Limb (tissue), 2 donors: ENCODE data around the gene NELFA.

Experiments used
- DNase-seq, 2 donors: peaks; one replicate each; pipeline ENCODE4 v3.0.0-alpha.2; 2016; ENCODE audit errors: extremely low spot score in 2 of 2

Gene NELFA

DNA sequence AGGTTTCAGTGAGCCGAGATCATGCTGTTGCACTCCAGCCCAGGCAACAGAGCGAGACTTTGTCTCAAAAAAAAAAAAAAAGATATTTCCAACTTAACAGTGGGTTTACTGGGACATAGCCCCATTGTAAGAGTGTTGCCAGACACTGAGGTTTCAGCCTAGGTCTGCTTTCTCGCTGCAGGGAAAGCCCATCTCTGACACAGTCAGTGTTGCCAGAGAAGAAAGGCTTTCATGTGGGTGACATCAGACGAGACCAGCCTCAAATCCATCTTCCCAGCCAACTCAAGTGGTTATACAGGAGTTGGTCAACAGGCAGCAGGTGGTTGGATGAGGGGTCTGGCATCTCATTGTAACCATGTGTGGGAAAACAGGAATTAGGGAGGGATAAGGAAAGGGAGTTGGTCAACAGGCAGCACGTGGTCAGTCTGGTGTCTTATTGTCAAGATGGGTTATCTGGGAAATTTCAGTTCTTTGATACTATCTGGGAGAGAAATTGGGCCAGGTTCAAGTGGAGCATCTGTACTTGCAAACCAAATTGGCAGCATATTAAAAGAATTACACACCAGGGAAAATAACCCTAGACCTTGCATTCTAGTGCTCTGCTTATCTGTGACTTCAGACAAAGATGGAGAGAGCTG, 41.1 kb downstream of the NELFA start:
- DNase-seq: no peak

DNA sequence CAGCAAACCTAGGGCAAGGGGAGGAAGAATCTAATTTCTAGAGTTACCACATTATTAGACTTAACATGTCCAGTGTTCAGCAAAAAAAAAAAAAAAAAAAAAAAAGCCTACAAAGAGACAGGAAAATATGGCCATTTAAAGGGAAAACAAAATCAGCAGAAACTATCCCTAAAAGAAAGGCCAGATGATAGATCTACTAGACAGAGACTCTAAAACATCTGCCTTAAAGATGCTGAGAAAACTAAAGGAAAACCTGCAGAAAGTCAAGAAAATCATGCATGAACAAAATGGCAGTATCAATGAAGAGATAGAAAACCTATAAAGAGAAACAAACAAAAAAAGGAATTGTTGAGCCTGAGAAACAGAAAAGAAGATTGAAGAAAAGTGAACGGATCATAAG, 43.8 kb downstream of the NELFA start:
- DNase-seq: no peak

DNA sequence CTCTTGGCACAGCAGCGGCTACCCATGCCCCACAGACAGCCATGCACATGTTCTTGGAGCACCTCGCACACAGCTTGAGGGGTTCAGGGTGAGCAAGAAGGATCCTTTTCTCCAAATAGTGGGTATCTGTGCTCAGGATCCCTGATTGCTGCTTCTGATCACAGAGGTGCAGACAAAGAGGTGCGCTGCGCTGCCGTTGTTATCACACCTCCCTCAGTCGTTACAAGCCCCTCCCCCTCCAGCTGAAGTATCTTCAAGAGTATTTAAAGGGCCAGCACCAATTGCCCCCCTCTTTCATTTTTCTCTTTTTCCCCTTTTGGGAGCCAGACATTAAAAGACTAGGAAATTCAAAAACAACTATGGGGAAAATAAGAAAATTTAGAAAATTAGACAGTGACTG, 44.3 kb downstream of the NELFA start:
- no peak for DNase-seq

DNA sequence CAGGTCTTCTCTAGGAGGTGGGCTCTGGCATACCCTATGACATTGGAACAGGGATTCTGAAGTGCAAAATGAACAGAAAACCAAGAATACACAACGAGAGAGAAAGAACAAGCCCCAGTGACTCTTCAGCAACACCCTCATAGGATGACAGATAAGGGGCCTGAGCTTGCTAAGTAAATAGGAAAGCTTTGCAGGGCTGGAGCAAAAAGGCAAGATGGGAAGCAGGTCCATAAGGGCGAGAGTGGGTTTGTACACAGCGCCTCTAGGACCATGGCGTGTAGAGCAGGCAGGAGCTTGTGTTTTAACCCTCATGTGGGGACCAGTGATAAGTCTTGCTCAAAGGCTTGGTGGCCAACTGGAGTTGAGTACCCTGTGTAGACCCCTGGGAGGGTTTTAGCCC, 45.8 kb downstream of the NELFA start:
- no peak for DNase-seq

DNA sequence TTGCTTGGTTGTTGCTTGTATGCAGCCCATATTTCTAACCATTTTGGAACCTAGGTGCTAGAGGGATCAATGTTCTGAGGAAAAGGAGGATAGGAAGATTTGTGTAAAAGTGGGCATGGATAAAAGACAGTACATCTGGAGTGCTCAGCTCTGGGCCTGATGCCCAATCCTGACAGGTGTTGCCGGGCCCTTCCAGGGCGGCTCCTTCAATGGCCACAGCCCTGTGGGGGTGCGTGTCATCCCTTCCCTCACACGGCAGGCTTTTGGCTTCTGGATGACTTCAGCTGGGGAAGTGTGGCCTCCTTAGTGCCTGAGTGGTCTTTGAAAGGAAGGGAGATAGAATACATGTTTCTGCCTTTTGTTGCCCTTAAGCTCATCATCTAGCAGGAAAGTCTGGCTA, 47.2 kb downstream of the NELFA start:
- DNase-seq: no peak

DNA sequence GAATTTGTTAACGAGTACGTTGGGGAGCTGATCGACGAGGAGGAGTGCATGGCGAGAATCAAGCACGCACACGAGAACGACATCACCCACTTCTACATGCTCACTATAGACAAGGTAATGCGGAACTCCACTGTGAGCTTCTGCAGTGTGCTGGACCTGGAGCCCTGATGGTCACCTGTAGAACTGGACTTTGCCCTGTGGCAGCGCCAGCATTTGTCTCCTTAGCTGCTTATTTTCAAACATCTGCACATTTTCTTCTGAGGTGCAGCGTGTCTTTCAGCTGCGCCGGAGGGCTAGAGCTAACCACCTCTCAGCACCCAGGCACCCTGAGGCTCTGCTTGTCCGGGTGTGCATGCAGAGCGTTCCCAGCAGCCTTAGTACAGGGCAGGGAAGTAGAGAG, 47.7 kb downstream of the NELFA start:
- DNase-seq: no peak

DNA sequence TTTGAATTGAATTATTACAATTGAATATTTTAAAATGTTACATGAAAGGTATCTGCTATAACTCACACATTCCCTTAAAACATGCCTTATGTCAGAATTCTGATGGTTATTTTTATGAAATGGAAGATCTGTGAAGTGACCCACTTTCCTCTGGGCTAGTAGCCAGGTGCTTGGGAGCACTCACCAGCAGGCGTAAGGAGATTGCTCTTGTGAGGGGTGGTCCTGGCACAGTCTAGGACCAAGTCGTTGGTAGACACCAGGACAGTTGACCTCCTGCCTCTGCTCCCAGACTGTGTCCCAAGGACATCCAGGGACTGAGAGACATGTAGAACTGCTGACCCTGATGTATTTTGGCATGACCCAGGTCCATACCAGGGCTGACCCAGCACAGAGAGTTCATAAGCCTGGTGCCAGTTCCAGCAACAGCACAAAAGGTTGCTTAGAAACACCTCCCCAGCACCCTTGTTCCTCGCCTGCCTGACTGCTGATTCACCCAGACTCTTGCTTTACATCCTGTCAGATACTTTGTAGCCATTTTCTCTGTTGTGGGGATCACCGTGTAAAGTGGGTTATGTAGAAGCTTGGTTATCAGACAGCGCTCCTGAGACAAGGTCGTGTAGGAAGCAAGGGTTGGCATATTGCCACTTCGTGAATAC, 48.5 kb downstream of the NELFA start:
- no peak for DNase-seq

DNA sequence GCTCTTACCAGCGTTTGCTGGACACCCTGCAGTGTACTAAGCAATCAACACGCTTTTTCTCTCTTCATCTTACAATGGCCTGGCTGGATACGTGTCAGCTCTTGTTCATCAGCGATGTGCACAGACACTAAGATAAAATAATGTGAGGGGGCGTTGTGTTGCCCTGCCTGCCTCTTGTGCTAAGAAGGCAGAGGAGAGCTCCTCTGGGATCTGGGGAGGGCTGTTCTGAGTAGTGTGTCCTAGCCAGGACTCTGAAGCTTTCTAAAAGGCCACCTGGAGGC, 49.7 kb downstream of the NELFA start:
- DNase-seq: no peak

DNA sequence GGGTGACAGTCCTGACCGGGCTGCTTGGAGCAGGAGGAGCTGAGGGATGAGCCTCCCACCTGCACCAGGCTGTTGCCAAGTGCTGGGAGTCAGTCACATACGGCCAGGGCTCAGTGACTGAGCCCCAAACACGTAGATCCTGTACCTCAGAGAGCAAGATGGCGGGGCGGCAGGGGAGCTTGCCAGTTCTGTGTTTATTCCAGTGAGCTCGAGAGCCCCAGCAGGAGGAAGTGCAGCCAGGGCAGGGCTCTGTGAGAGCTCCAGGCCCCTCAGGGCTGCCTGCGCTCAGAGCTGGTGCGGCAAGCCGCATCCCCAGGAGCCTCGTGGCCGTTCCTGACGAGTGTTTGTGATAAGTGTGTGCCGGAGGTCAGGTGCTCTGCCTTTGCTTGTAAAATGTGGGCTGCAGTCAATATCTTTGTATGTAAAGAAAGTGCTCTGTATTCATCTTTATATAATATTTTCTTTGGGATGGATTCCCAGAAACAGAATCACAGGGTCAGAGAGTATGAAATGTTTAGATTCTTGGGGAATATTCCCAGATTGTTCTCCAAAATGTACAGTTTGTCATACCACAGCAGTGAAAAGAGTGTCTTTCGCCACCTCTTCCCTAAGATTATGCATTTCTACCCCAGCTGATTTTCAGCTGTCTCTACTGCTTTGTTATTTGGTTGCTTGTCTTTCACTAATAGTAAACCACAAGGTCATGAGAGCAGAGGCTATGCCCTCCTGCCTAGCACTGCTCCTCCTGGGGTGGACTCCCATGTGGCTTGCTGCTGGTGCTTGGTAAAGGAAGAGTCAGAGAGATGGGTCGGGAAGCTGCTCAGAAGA, 50.3 kb downstream of the NELFA start:
- DNase-seq: no peak

DNA sequence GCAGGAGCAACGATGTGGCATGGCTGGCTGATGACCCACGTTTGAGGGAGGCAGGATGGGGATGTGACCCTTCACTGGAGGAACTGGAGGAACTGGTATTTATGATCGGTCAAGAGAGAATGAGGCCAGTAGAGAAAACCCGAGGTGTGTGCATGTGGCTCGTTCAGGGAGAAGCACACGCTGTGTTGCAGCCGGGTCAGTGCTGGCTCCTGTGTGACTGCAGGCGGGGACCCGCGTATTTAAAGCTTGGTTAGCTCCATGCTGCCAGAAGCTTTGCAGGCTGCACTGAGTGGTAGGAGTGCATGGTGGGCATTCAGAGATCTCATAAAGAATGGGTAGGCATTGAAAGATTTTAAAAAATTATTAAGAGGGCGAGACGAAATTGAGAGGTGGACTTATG, 52.1 kb downstream of the NELFA start:
- DNase-seq: no peak

DNA sequence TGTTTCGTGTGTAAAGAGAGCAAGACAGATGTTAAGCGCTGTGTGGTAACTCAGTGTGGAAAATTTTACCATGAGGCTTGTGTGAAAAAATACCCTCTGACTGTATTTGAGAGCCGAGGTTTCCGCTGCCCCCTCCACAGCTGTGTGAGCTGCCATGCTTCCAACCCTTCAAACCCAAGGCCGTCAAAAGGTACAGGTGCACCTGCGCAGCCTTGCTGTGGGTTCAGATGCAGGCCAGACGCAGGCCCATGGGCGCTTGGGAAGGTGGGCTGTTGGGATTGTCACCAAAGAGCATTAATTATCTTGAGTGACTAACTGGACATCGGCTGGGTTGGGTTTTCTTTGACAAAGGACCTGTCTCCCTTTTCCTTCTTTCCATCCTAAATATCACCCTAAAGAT, 55.4 kb downstream of the NELFA start:
- DNase-seq: no peak

DNA sequence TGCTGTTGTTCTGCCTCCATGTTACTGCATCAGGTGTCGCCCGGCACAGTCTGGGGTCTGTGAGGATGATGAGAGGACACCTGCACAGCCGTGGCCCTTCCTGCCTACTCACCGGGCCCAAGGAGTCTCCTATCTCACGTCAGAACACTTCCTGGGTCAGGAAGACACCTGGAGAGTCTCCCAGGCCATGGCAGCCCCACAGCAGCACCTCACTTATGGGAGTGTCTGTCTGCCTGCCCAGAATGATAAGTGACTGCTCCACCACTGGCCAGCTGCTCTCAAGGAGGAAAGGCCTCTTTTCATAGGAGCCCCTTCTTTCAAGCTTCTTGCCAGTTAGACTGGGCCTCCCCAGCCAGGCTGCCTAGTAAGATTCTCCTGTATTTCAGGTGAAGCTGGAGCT, 56.1 kb downstream of the NELFA start:
- no peak for DNase-seq

DNA sequence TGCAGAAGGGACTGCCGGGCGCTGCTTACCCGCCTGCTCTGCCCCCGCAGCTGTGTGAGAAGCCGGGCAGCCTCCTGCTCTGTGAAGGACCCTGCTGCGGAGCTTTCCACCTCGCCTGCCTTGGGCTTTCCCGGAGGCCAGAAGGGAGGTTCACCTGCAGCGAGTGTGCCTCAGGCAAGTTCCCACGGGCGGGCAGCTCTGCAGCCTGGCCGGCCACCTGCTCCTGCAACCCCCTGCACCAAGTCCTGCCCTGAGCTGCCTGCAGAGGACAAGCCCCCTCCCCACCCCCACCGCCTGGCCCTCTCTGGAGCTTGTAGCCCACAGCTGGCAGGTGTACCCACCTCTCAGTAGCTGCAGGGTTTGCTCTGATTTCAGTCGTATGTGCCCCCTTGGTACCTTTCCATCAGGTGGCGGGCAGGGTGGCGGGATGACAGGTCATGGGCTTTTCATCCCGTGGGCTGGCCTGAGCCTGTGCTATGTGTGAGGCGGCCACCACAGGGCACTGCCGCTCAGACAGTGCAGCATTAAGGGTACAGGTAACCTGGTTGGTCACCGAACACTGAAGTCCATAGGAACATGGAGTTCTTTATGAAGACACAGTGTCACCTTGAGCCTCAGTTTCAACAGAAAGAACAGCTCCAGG, 56.6 kb downstream of the NELFA start:
- DNase-seq: no peak

DNA sequence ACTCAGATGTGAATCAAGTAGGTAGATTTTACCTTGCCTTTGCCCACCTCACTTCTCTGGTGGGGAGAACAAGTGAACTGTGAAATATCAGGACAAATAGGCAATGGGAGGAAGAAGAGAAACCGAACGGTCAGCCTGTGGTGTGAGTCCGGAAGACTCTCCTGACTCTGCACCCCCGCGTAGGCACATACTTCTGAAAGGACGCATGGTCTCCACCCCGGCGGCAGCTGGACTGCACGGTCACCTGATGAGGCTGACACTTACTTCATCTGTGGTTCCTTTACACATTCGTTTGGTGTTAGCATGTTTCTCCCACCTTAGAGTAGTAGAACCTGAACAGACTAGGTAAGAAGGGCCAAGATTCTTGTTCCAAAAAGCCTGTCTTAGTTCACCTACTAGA, 58.4 kb downstream of the NELFA start:
- DNase-seq: no peak

DNA sequence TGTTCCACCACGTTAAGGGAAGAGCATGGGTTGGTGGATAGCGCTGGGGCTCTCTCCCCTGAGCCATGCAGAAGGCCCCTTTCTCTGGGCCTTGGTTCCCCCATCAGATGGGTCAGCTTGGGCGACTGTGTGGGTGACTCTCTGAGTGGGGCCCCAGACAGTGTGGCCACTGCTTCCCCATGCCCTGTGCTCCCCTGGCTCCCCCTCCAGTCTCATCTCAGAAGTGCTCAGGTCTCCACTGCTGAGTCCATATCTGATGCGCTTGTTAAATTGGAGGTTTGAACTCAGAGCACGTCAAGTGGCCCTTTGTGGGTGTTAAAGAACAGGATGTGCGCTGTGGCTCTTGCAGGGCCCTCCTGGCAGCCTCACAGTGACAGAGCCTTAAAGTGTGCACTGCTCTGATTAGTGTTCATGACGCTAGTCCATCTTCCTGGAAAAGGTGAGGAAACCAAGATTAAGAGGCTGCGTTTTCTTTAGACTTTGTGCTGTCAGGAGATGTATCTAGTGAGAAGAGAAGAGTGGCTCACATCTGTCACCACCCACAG, 59.8 kb downstream of the NELFA start:
- DNase-seq: no peak

DNA sequence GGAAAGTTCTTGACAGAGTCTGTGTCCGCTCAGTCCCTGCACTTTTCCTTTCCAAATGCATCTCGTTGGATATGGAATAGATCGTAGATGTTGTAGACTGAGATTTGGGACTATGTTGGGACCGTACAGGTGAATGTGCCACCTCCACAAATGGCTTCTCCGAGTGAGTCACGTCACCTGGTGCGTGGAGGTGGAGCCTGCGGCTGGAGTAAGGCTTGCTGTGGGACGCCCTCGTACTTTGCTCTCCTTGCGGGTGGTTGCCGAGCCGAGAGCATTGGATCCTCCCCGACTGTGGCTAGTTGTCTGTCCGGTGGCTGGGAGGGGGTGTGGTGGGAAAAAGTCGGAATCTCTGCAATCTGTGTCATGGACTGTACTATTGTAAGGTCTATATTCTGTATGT, 60.5 kb downstream of the NELFA start:
- DNase-seq: no peak

DNA sequence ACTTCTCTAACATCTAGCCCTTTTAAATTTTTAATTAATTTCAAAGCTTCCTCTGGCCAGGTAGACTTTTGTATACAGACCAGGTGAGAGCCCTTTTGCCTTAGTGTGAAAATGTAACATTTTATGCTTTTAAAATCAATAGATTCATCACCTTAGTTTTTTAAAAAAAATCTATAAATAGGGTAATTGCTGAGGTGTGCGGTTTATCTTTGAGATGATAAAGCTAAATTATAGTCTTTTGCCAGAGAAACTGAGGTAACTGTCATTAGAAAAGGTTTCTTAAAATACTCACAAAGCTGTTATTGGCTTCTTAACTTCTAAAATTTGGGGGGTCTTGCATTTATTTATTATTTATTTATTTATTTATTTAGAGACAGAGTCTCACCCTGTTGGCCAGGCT, 62.9 kb downstream of the NELFA start:
- no peak for DNase-seq

DNA sequence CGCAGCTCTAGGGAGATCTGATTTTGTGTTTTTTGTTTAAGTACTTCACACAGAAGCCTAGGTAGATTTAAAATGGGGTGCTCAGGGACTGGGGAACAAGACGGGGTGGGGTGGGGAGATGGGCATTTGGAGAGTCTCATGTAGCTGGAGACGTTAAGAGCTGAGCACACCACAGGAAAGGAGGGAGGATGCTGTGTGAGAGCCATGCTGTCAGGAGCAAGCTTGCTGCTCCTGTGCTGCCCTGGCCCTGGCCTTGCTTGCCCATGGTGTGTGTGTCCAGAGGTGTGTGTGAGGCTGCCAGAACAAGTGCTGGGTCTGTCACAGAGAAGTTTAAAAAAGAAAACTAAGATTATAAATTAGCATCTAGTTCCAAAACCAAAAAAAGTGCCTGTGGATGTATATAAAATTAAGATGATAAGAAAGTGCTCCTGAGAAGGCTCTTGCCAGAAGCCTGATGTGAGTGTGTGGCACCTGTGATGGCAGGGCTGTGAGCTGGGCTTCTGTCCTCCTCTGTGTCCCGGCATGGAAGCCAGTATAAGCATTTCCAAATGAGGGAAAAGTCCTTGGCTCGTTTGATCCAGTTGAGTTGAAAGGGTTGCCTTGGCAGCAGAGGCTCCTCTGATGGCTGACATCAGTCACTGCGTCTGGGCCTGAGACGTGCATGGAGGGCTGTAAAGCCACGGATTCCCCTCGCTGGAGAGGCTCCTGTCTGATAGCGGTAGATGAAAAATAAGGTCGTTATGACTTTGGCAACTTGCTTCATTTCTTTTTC, 63.5 kb downstream of the NELFA start:
- DNase-seq: no peak

DNA sequence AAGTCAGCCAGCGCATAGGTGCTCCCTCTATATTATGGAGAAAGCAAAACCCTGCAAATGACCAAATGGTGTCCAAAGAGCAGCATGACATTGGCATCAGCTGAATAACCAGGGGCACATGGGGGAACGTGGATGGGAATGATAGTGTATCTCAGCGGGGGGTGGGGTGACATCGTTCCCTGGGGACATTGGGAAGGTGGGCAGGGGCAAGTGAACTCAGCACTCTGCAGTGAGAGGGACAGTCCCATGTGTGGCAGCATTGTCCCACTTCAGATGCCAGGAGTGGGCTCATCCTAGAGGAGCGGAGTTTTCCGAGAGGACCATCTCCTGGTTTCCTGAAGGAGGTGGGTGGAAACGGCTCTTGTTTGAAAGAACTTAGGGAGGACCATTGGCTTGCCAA, 64.8 kb downstream of the NELFA start:
- DNase-seq: no peak

DNA sequence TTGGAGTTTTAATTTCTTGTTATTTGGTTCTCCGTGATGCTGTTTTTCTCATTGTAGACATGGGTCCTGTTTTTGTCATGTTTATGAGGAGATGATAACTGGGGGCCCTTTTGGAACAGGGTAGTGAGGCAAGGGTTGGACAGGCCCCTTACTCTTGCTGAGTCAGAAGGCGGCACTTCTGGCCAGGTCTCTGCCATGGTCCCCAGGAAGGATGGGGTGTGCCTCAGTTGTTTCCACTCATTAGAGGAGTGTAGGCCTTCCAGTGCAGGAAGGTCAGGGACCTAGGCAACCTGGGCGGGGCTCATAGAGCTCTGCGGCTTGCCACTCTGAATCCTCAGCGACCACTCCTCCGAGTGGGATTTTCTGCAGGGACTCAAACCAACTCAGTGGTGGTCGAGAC, 68.2 kb downstream of the NELFA start:
- no peak for DNase-seq

DNA sequence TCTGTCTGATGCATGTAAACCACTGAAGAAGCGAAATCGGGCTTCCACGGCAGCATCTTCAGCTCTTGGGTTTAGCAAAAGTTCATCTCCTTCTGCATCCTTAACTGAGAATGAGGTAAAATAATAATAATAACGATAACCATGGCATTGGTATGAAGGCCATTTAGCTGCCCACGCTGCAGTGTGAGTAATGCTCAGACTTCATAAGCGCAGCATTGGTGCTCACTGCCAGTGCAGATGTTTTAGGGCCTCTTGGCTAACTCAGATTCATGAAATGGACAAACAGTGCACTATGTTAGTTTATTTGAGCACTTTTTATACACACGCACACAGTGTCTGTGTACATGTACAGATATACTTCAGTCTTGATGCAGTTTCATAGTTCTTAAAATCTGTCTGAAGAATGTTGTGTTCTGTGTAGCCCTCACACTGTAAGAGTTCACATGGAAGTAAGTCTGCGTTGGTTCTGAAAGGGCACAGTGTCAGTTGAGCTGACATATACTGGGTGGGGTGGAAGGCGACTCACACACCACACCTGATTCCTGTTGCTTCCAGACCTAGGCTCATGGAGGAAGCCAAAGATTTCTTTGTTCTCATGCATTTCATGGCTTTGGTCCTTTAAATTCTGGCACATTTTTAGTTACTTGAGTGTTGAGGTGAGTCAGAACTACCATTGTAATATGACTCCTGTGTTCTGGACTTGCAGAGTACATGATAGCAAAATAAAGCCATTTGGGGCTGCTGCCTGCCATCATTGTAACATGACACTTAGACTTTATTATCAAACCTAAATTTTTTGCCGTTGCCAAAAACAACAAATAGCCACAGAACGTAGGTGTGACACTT, 68.9 kb downstream of the NELFA start:
- DNase-seq: no peak
